Spleen (tissue), 11 donors: ENCODE results near the gene PRKRIP1. TPM values are rescaled to one million over a fixed set of nuclear protein-coding genes. Genes with fewer than 3 reads are reported as not detected.

Experiments
- DNase-seq: peaks from one replicate; pipeline ENCODE4 v3.0.0-alpha.2; 2020
- H3K27ac ChIP-seq, 8 donors: fragments of 200-600 bp; sonication (generic) in 7 of 8; 1 replicate in 4 of 8; 2 replicates in 4 of 8; pipeline versions ENCODE4 v1.5.0 to v1.8.0; 2016 to 2021; ENCODE audit warnings: inconsistent platforms in 4 of 8, mild to moderate bottlenecking in 4 of 8, moderate library complexity in 1 of 8
- H3K27me3 ChIP-seq, 7 donors: fragments of 200-600 bp; sonication (generic) in 6 of 7; replicated peaks in 1 of 7; 1 replicate in 4 of 7; 2 replicates in 3 of 7; pipeline versions ENCODE4 v1.5.0 to v1.8.0; 2016 to 2021; ENCODE audit warnings: inconsistent platforms in 3 of 7, mild to moderate bottlenecking in 1 of 7
- H3K36me3 ChIP-seq, 6 donors: fragments of 200-600 bp; sonication (generic) in 5 of 6; 1 replicate in 4 of 6; 2 replicates in 2 of 6; pipeline versions ENCODE4 v1.5.0 to v1.8.0; 2016 to 2021; ENCODE audit warnings: inconsistent platforms in 2 of 6
- H3K4me1 ChIP-seq, 6 donors: fragments of 200-600 bp; sonication (generic) in 5 of 6; 1 replicate in 3 of 6; 2 replicates in 3 of 6; pipeline versions ENCODE4 v1.5.0 to v1.8.0; 2016 to 2021; ENCODE audit warnings: inconsistent platforms in 3 of 6
- H3K4me3 ChIP-seq, 8 donors: fragments of 200-600 bp; sonication (generic) in 7 of 8; 1 replicate in 4 of 8; 2 replicates in 4 of 8; pipeline versions ENCODE4 v1.5.0 to v1.8.0; 2016 to 2021; ENCODE audit warnings: inconsistent platforms in 4 of 8, mild to moderate bottlenecking in 4 of 8, moderate library complexity in 2 of 8
- H3K9me3 ChIP-seq, 8 donors: fragments of 200-600 bp; sonication (generic) in 7 of 8; 1 replicate in 4 of 8; 2 replicates in 4 of 8; pipeline versions ENCODE4 v1.5.0 to v1.8.0; 2016 to 2021; ENCODE audit warnings: inconsistent platforms in 4 of 8
- CTCF ChIP-seq, 11 experiments: fragments of 200-600 bp in 7 of 11; fragments of 450-650 bp in 4 of 11; sonication (generic) in 4 of 11; IDR thresholded peaks in 8 of 11; conservative IDR thresholded peaks in 3 of 11; 1 replicate in 7 of 11; 2 replicates in 4 of 11; pipeline versions ENCODE4 v1.4.0 to v1.8.0; 2016 to 2021; ENCODE audit warnings: antibody characterized with exemption in 11 of 11, inconsistent platforms in 4 of 11, mild to moderate bottlenecking in 1 of 11
- POLR2A ChIP-seq, 3 donors: fragments of 450-650 bp; IDR thresholded peaks; one replicate each; pipeline ENCODE4 v1.5.1; 2017; ENCODE audit warnings: antibody characterized with exemption in 3 of 3, mild to moderate bottlenecking in 1 of 3
- POLR2AphosphoS5 ChIP-seq, 3 donors: sonication (generic); formaldehyde crosslinking; IDR thresholded peaks; one replicate each; pipeline ENCODE4 v1.5.1; 2017; ENCODE audit warnings: antibody characterized with exemption in 3 of 3
- WGBS, 5 donors: extraction: QIAGEN DNeasy Blood & Tissue Kit in 3 of 5; methylation state at CpG; one replicate each; pipeline versions ENCODE4 v1.1.5 to v1.1.7; 2013 to 2018; 5-methylcytosine and 5-hydroxymethylcytosine counted together
- intact Hi-C: fragments of 100-400 bp; cut with DNase I; formaldehyde crosslinking; loops from one replicate; pipeline ENCODE4 v1.15.0; 2023; ENCODE audit warnings: low total_unique reads
- polyA plus RNA-seq, 3 donors: library from polyadenylated mRNA; stranded (reverse); fragments of 200-250 nt; gene quantifications; one replicate each; pipeline ENCODE4 v1.2.1, GENCODE V29; 2013
- total RNA-seq, 7 donors: library from RNA; depleted of rRNA in 3 of 7; stranded (reverse); fragments of >200 nt in 3 of 7; fragmentation: NEBNext Ultra II Directional in 4 of 7; extraction: Animal tissue kit (Norgen Biotek cat#: 25700) in 4 of 7; gene quantifications; one replicate each; pipeline versions ENCODE4 v1.1.0 to v1.2.1, GENCODE V29; 2016 to 2021
- donor health status: healthy with polysubstance abuse.
- donor health status: DM: no; HTN: no; CAD: no; lungs with moderate emphysema.
- donor health status: DM: no; HTN: no; CAD: no.
- donor health status: Bipolar disorder and iron deficiency.
- donor health status: healthy.
- donor health status: DM: no; HTN: no; CAD: no.
- donor health status: DM: yes; HTN: yes; CAD: no.

The PRKRIP1 gene
- total and polyA plus RNA-seq, 10 donors, result 25.0 to 45.7 (median 30.4) TPM

- DNase-seq, result no peak
- 90 to 95% (median 95%) methylated on average over 10 of the region's 10 CpGs for WGBS, 5 donors
- TF ChIP-seq POLR2AphosphoS5 (IDR thresholded peaks at IDR 0.05) (no peak), CTCF (IDR thresholded peaks at IDR 0.05 in 8 of 11, conservative IDR thresholded peaks at IDR 0.05 in 3 of 11) (no peak), POLR2A (IDR thresholded peaks at IDR 0.05) (no peak)
- Histone ChIP-seq H3K27me3 (no peaks in the 10 kb centered on the region), H3K4me3 (peak overlapping the region in 1 of 8 donors; percentile 31), H3K36me3 (peaks cover 0 to 55% (median 38%) of the 10 kb centered on the region in 6 donors), H3K4me1 (peaks cover 30 to 96% (median 67%) of the 10 kb centered on the region in 6 donors), H3K9me3 (no peaks in the 10 kb centered on the region), H3K27ac (peak overlapping the region in 3 of 8 donors; percentile 42 to 99 (median 98))
- intact Hi-C loops, result no loop called here
Measured at GRCh38 chr7:102436118-102436517, 40.0 kb downstream of the PRKRIP1 start.

- TF ChIP-seq CTCF (IDR thresholded peaks at IDR 0.05 in 8 of 11, conservative IDR thresholded peaks at IDR 0.05 in 3 of 11) (no peak), POLR2AphosphoS5 (IDR thresholded peaks at IDR 0.05) (peak in 2 of 3 donors; percentile 59 to 60), POLR2A (IDR thresholded peaks at IDR 0.05) (no peak)
- 73 to 86% (median 83%) methylated on average over 17 of the region's 17 CpGs for WGBS, 5 donors
- H3K9me3 ChIP-seq, result no peaks in the 10 kb centered on the region
- no peaks in the 10 kb centered on the region for H3K27me3 ChIP-seq
- DNase-seq, result no peak
- peaks cover 0 to 92% (median 38%) of the 10 kb centered on the region in 6 donors for H3K36me3 ChIP-seq
- H3K4me3 ChIP-seq, result no peak overlapping the region
- H3K27ac ChIP-seq, result peak overlapping the region in 6 of 8 donors; percentile 51 to 89 (median 68)
- intact Hi-C loops, result no loop called here
- peaks cover under 1 to 100% (median 60%) of the 10 kb centered on the region in 6 donors for H3K4me1 ChIP-seq
Measured at GRCh38 chr7:102439963-102440795, 44.0 kb downstream of the PRKRIP1 start.

GRCh38 chr7:102444961-102445673 is 49.0 kb downstream of the PRKRIP1 start:
- WGBS, 5 donors, result 77 to 84% (median 80%) methylated on average over 17 of the region's 17 CpGs
- Histone ChIP-seq H3K9me3 (no peaks in the 10 kb centered on the region), H3K4me1 (peaks cover 4 to 88% (median 51%) of the 10 kb centered on the region in 6 donors), H3K4me3 (peak overlapping the region in 1 of 8 donors; percentile 27), H3K36me3 (peaks cover 5 to 93% (median 40%) of the 10 kb centered on the region in 6 donors), H3K27me3 (no peaks in the 10 kb centered on the region), H3K27ac (peak overlapping the region in 5 of 8 donors; percentile 36 to 89 (median 84))
- no peak for DNase-seq
- intact Hi-C loops, result no loop called here
- TF ChIP-seq POLR2AphosphoS5 (IDR thresholded peaks at IDR 0.05) (peak; percentile 40 to 74 (median 64)), POLR2A (IDR thresholded peaks at IDR 0.05) (no peak)

- WGBS, 5 donors, result 46 to 73% (median 67%) methylated on average over 2 of the region's 2 CpGs
- H3K4me3 ChIP-seq, result no peak overlapping the region
- H3K27me3 ChIP-seq, result no peaks in the 10 kb centered on the region
- no peak for DNase-seq
- intact Hi-C loops, result no loop called here
- H3K27ac ChIP-seq, result peak overlapping the region in 5 of 8 donors; percentile 36 to 89 (median 84)
- H3K36me3 ChIP-seq, result peaks cover 5 to 88% (median 35%) of the 10 kb centered on the region in 6 donors
- H3K4me1 ChIP-seq, result peaks cover 3 to 88% (median 47%) of the 10 kb centered on the region in 6 donors
- H3K9me3 ChIP-seq, result no peaks in the 10 kb centered on the region
- TF ChIP-seq POLR2A (IDR thresholded peaks at IDR 0.05) (no peak), POLR2AphosphoS5 (IDR thresholded peaks at IDR 0.05) (no peak), CTCF (IDR thresholded peaks at IDR 0.05 in 8 of 11, conservative IDR thresholded peaks at IDR 0.05 in 3 of 11) (no peak)
Measured at GRCh38 chr7:102445674-102446071, 49.5 kb downstream of the PRKRIP1 start.
